ENCODE results near the gene OR2AT4. TPM values are rescaled to one million over a fixed set of nuclear protein-coding genes. Genes with fewer than 3 reads are reported as not detected.

The OR2AT4 gene
- total and polyA plus RNA-seq, 2 donors (not counting 3 experiments of a cell fraction or from before 2014, with no cell fraction given), result not detected

GRCh38 chr11:75041263-75041662, 55.4 kb downstream of the OR2AT4 start:
- H3K36me3 ChIP-seq (ENCODE audit: control insufficient read depth in 2 of 2, extremely low read depth in 1 of 2, insufficient read depth in 2 of 2, low read length in 2 of 2), result no peaks in the 10 kb centered on the region
- H3K79me2 ChIP-seq (ENCODE audit: control insufficient read depth, insufficient read depth, low read length), result no peaks in the 10 kb centered on the region
- H3K27me3 ChIP-seq (ENCODE audit: control insufficient read depth in 2 of 2, insufficient read depth in 2 of 2, low read length in 2 of 2), result peaks cover 0 to 5% of the 10 kb centered on the region in 2 experiments
- no peak overlapping the region for H3K9ac ChIP-seq (replicated peaks; ENCODE audit: extremely low read depth, insufficient read depth, low read length)
- FAIRE-seq (no peak), DNase-seq (ENCODE audit: low read depth, low spot score) (no peak)
- H3K4me1 ChIP-seq (ENCODE audit: control insufficient read depth, extremely low read depth, insufficient read depth, low read length), result no peaks in the 10 kb centered on the region
- H3K9me3 ChIP-seq (replicated peaks; ENCODE audit: control insufficient read depth, insufficient read depth, low read length), result no peaks in the 10 kb centered on the region
- no peaks in the 10 kb centered on the region for H3K9me1 ChIP-seq (replicated peaks; ENCODE audit: control insufficient read depth, extremely low read depth, insufficient read depth, low read length)
- intact Hi-C loops (cut with micrococcal nuclease) (no loop called here), dilution Hi-C loops (cut with MboI; ENCODE audit: extremely low pct_ligation_motif_present, low sequenced_read_pairs) (no loop called here)
- TF ChIP-seq GATA2 (IDR thresholded peaks at IDR 0.05; ENCODE audit: insufficient read depth, insufficient read length, low read depth, low read length), result no peak
- no peak for TF ChIP-seq MYC (IDR thresholded peaks at IDR 0.05; ENCODE audit: low read depth, low read length)
- TF ChIP-seq, protein P1, sequence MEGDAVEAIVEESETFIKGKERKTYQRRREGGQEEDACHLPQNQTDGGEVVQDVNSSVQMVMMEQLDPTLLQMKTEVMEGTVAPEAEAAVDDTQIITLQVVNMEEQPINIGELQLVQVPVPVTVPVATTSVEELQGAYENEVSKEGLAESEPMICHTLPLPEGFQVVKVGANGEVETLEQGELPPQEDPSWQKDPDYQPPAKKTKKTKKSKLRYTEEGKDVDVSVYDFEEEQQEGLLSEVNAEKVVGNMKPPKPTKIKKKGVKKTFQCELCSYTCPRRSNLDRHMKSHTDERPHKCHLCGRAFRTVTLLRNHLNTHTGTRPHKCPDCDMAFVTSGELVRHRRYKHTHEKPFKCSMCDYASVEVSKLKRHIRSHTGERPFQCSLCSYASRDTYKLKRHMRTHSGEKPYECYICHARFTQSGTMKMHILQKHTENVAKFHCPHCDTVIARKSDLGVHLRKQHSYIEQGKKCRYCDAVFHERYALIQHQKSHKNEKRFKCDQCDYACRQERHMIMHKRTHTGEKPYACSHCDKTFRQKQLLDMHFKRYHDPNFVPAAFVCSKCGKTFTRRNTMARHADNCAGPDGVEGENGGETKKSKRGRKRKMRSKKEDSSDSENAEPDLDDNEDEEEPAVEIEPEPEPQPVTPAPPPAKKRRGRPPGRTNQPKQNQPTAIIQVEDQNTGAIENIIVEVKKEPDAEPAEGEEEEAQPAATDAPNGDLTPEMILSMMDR (IDR thresholded peaks at IDR 0.05; ENCODE audit: extremely low read depth in 1 of 2, insufficient read depth in 1 of 2, low read depth in 1 of 2, low read length in 2 of 2), result no peak
- TF ChIP-seq POLR2AphosphoS5 (IDR thresholded peaks at IDR 0.05; ENCODE audit: insufficient read depth, low read depth, low read length), result no peak
- no peak for TF ChIP-seq JUN (IDR thresholded peaks at IDR 0.05; ENCODE audit: borderline replicate concordance, insufficient read depth, insufficient read length, low read depth)
- no peak for TF ChIP-seq FOS (IDR thresholded peaks at IDR 0.05; ENCODE audit: borderline replicate concordance, insufficient read depth, low read length)
- TF ChIP-seq POLR2A (IDR thresholded peaks at IDR 0.05; ENCODE audit: low read depth, low read length), result no peak
- no peak for TF ChIP-seq EZH2 (IDR thresholded peaks at IDR 0.05; ENCODE audit: borderline replicate concordance, low read depth, low read length, severe bottlenecking)
- no peak for TF ChIP-seq MAX (IDR thresholded peaks at IDR 0.05; ENCODE audit: insufficient read depth, insufficient read length)
- H3K27ac ChIP-seq (ENCODE audit: insufficient read depth, low read depth, low read length), result no peak overlapping the region
- no peaks in the 10 kb centered on the region for H4K20me1 ChIP-seq (replicated peaks; ENCODE audit: control insufficient read depth, extremely low read depth, insufficient read depth, low read length)
- no peak overlapping the region for H3K4me3 ChIP-seq (replicated peaks in 1 of 3; ENCODE audit: insufficient read depth in 1 of 3, low read depth in 1 of 3, low read length in 3 of 3)
- H2AFZ ChIP-seq (ENCODE audit: low read depth, low read length), result no peak overlapping the region
- CTCF ChIA-PET, result interaction anchor here (1.2 kb wide), 1 partner anchor 112 kb away, joined by 3 read pairs; no protein-coding TSS in a partner anchor
- POLR2A ChIA-PET, result no interaction called here
- no TSS peak for BruUV-seq (replicated peaks)
- H3K4me2 ChIP-seq (ENCODE audit: insufficient read depth, low read length), result no peak overlapping the region
